IMR-90 (cell line): ENCODE results near the gene SPEF2. TPM values are rescaled to one million over a fixed set of nuclear protein-coding genes. Genes with fewer than 3 reads are reported as not detected.

Source experiments
- ATAC-seq: fragments of 200-7000 bp; cut with Tn5 transposase; 2 replicates; pipeline ENCODE4 v1.9.1; 2020; ENCODE audit warnings: low read depth, mild to moderate bottlenecking, moderate library complexity
- BruUV-seq: library from RNA; stranded (reverse); fragments of 400-500 nt; replicated peaks from 2 replicates; lab custom pipeline; 2021; lab: Mats Ljungman, UMichigan
- CTCF ChIA-PET: fragments of 300-600 bp; formaldehyde crosslinking; extraction: SDS; loops from one replicate; lab custom pipeline; 2021; ENCODE audit warnings: antibody characterized with exemption; lab: Yijun Ruan, JAX
- POLR2A ChIA-PET: fragments of 300-600 bp; sonication (Branson Sonifier 250); formaldehyde crosslinking; loops from one replicate; lab custom pipeline; 2022; ENCODE audit warnings: antibody characterized with exemption; ENCODE audit not compliant: unreplicated experiment; lab: Charles Lee
- DNase-seq: peaks from one replicate; pipeline ENCODE4 v3.0.0; 2013
- H2AFZ ChIP-seq: replicated peaks from 2 replicates; pipeline ENCODE3; 2013; ENCODE audit warnings: low read length, mild to moderate bottlenecking; ENCODE audit not compliant: poor library complexity
- H2AK5ac ChIP-seq: 2 replicates; pipeline ENCODE4 v1.6.1; 2013; ENCODE audit warnings: low read depth, low read length, inconsistent platforms
- H2AK9ac ChIP-seq: replicated peaks from 2 replicates; pipeline ENCODE3; 2013; ENCODE audit warnings: mild to moderate bottlenecking, low read depth, low read length, moderate library complexity; ENCODE audit not compliant: poor library complexity
- H2BK120ac ChIP-seq: 2 replicates; pipeline ENCODE4 v1.6.1; 2013; ENCODE audit warnings: low read depth, low read length, inconsistent platforms
- H2BK15ac ChIP-seq: 3 replicates; pipeline ENCODE4 v1.6.1; 2013; ENCODE audit warnings: low read depth, low read length, inconsistent platforms
- H2BK20ac ChIP-seq: 2 replicates; pipeline ENCODE4 v1.6.1; 2013; ENCODE audit warnings: low read depth, mild to moderate bottlenecking, inconsistent platforms, low read length, moderate library complexity
- H2BK5ac ChIP-seq: 2 replicates; pipeline ENCODE4 v1.6.1; 2013; ENCODE audit warnings: mild to moderate bottlenecking, low read depth, low read length, inconsistent platforms; ENCODE audit not compliant: poor library complexity, severe bottlenecking
- H3K14ac ChIP-seq: replicated peaks from 2 replicates; pipeline ENCODE4 v1.6.1; 2013; ENCODE audit warnings: low read depth, low read length, inconsistent platforms
- H3K18ac ChIP-seq: 2 replicates; pipeline ENCODE4 v1.6.1; 2013; ENCODE audit warnings: low read depth, low read length, control low read depth
- H3K23ac ChIP-seq: 2 replicates; pipeline ENCODE4 v1.6.1; 2013; ENCODE audit warnings: low read depth, low read length, inconsistent platforms
- H3K27ac ChIP-seq: 2 replicates; pipeline ENCODE4 v1.5.1; 2013; ENCODE audit warnings: mild to moderate bottlenecking, control low read depth, low read length; ENCODE audit not compliant: insufficient read depth
- H3K27me3 ChIP-seq: 2 replicates; pipeline ENCODE4 v1.6.1; 2013; ENCODE audit warnings: low read length; ENCODE audit not compliant: control insufficient read depth, insufficient read depth
- H3K36me3 ChIP-seq: 2 replicates; pipeline ENCODE4 v1.6.1; 2013; ENCODE audit warnings: low read length, mixed read lengths; ENCODE audit not compliant: control insufficient read depth, insufficient read depth
- H3K4ac ChIP-seq: 2 replicates; pipeline ENCODE4 v1.6.1; 2013; ENCODE audit warnings: low read depth, low read length, inconsistent platforms
- H3K4me1 ChIP-seq: 2 replicates; pipeline ENCODE4 v1.6.1; 2013; ENCODE audit warnings: low read length, mixed read lengths; ENCODE audit not compliant: control insufficient read depth, insufficient read depth
- H3K4me2 ChIP-seq: 2 replicates; pipeline ENCODE4 v1.6.1; 2013; ENCODE audit warnings: low read depth, mild to moderate bottlenecking, control low read depth, low read length, moderate library complexity
- H3K4me3 ChIP-seq: 2 replicates; pipeline ENCODE4 v1.5.1; 2013; ENCODE audit warnings: low read depth, mild to moderate bottlenecking, control low read depth, low read length, moderate library complexity; ENCODE audit not compliant: insufficient read depth
- H3K56ac ChIP-seq: 2 replicates; pipeline ENCODE4 v1.6.1; 2013; ENCODE audit warnings: low read length, inconsistent platforms; ENCODE audit not compliant: insufficient read depth; ENCODE audit errors: extremely low read depth
- H3K79me1 ChIP-seq, 2 experiments: 2 replicates each; pipeline ENCODE4 v1.6.1; 2013; ENCODE audit warnings: low read length in 2 of 2, inconsistent platforms in 1 of 2, low read depth in 1 of 2
- H3K9ac ChIP-seq: 2 replicates; pipeline ENCODE4 v1.6.1; 2013; ENCODE audit warnings: low read depth, low read length, control low read depth
- H3K9me1 ChIP-seq: 2 replicates; pipeline ENCODE4 v1.6.1; 2013; ENCODE audit warnings: low read length, inconsistent platforms; ENCODE audit not compliant: insufficient read depth
- H3K9me3 ChIP-seq: 2 replicates; pipeline ENCODE4 v1.6.1; 2013; ENCODE audit warnings: low read length; ENCODE audit not compliant: control insufficient read depth, insufficient read depth
- H4K20me1 ChIP-seq: 2 replicates; pipeline ENCODE4 v1.6.1; 2013; ENCODE audit warnings: low read length, inconsistent platforms; ENCODE audit not compliant: insufficient read depth
- H4K5ac ChIP-seq: 2 replicates; pipeline ENCODE4 v1.6.1; 2013; ENCODE audit warnings: mild to moderate bottlenecking, low read depth, low read length, control low read depth
- H4K8ac ChIP-seq, 2 experiments: 2 replicates each; pipeline ENCODE4 v1.6.1; 2013; ENCODE audit warnings: low read depth in 2 of 2, low read length in 2 of 2, control low read depth in 1 of 2, inconsistent platforms in 1 of 2
- H4K91ac ChIP-seq: 2 replicates; pipeline ENCODE4 v1.6.1; 2013; ENCODE audit warnings: low read depth, low read length, inconsistent platforms; ENCODE audit not compliant: insufficient read depth
- MXI1 ChIP-seq: IDR thresholded peaks from 2 replicates; pipeline ENCODE4 v1.6.1; 2012; ENCODE audit warnings: low read depth, mild to moderate bottlenecking, low read length, moderate library complexity, borderline replicate concordance
- NFE2L2 ChIP-seq: fragments of 150-350 bp; IDR thresholded peaks from 2 replicates; pipeline ENCODE4 v1.6.1; 2016; ENCODE audit warnings: low read depth, mild to moderate bottlenecking, low read length
- POLR2A ChIP-seq: IDR thresholded peaks from 2 replicates; pipeline ENCODE4 v1.6.1; 2012; ENCODE audit warnings: mild to moderate bottlenecking, low read depth, low read length
- RCOR1 ChIP-seq: IDR thresholded peaks from 2 replicates; pipeline ENCODE4 v1.6.1; 2012; ENCODE audit warnings: mild to moderate bottlenecking, low read length, improper control_type of control experiment; ENCODE audit not compliant: insufficient replicate concordance
- WGBS, 2 experiments: methylation state at CpG; one replicate each; pipeline versions ENCODE4 v1.1.5 to v1.1.7; 2013; ENCODE audit warnings: missing lambda C conversion rate in 2 of 2; ENCODE audit not compliant: insufficient read length in 1 of 2; ENCODE audit errors: extremely low coverage in 2 of 2; 5-methylcytosine and 5-hydroxymethylcytosine counted together
- dilution Hi-C: fragments of 300-500 bp; cut with HindIII; formaldehyde crosslinking; loops from one replicate; pipeline ENCODE4 v1.14.3; 2018; ENCODE audit warnings: low sequenced_read_pairs; ENCODE audit not compliant: unreplicated experiment
- in situ Hi-C: fragments of 300-500 bp; cut with MboI; formaldehyde crosslinking; loops from 3 replicates; pipeline ENCODE4 v1.14.3; 2019; ENCODE audit warnings: low sequenced_read_pairs, inconsistent platforms, mixed read lengths
- intact Hi-C: fragments of 100-400 bp; cut with micrococcal nuclease; formaldehyde crosslinking; loops from 2 replicates; pipeline ENCODE4 v1.10.0; 2022
- polyA plus RNA-seq, 3 experiments: library from polyadenylated mRNA; depleted of rRNA; stranded (reverse); fragments of >200 nt; gene quantifications; 2 replicates each; pipeline ENCODE4 v1.2.3, GENCODE V29; 2012; ENCODE audit warnings: low replicate concordance in 1 of 3
- total RNA-seq: library from RNA; depleted of rRNA; stranded (reverse); fragments of >200 nt; gene quantifications from 2 replicates; pipeline ENCODE4 v1.2.3, GENCODE V29; 2012
- TF ChIP-seq, protein P1 (sequence below): conservative IDR thresholded peaks from 2 replicates; pipeline ENCODE4 v1.5.1; 2012; ENCODE audit warnings: mild to moderate bottlenecking, low read depth, low read length, improper control_type of control experiment

Gene SPEF2
- total and polyA plus RNA-seq, 2 of the 4 experiments (the other 2 are of a cell fraction): 1.7 to 2.3 TPM

DNA sequence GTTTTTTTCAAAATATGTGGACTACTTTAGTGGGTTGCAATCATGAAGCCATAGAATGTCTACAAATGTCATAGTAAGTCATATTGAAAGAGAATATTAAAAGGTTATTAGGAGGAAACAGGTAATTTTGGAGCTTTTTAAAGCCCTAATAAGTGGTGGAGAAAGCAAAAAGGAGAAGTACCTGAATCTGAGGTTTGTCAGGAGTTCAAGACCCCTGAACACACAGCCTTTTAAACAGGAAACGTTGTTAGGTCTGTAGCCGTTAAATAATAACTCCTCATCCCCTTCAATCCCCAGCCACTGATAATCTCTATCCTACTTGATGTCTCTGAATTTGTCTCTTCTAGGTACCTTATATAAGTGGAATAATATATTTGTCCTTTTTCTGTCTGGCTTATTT, 51.1 kb downstream of the SPEF2 start:
- Histone ChIP-seq H3K14ac (no peak overlapping the region), H2BK5ac (no peak overlapping the region), H3K9me1 (no peaks in the 10 kb centered on the region), H4K20me1 (no peaks in the 10 kb centered on the region), H2BK15ac (no peak overlapping the region), H3K4ac (no peak overlapping the region), H3K79me1 (no peaks in the 10 kb centered on the region), H3K4me1 (no peaks in the 10 kb centered on the region), H3K27ac (no peak overlapping the region), H3K36me3 (no peaks in the 10 kb centered on the region), H2AFZ (no peak overlapping the region), H2BK120ac (no peak overlapping the region), H4K8ac (no peak overlapping the region), H3K4me2 (no peak overlapping the region), H3K56ac (no peak overlapping the region), H4K5ac (no peak overlapping the region), H3K27me3 (no peaks in the 10 kb centered on the region), H3K18ac (no peak overlapping the region), H3K9me3 (no peaks in the 10 kb centered on the region), H2AK5ac (no peak overlapping the region), H3K4me3 (no peak overlapping the region), H3K9ac (no peak overlapping the region), H2BK20ac (no peak overlapping the region), H4K91ac (no peak overlapping the region), H2AK9ac (no peak overlapping the region), H3K23ac (no peak overlapping the region)
- in situ Hi-C loops: no loop called here
- ATAC-seq (no peak), DNase-seq (no peak)
- intact Hi-C loops: loop anchor here (1.0 kb wide), 1 partner anchor 40 kb away; no protein-coding TSS in a partner anchor
- POLR2A ChIA-PET: no interaction called here
- BruUV-seq: no TSS peak
- TF ChIP-seq NFE2L2: no peak
- no peak for TF ChIP-seq RCOR1
- no peak for TF ChIP-seq MXI1
- no peak for TF ChIP-seq POLR2A
- TF ChIP-seq, protein P1, sequence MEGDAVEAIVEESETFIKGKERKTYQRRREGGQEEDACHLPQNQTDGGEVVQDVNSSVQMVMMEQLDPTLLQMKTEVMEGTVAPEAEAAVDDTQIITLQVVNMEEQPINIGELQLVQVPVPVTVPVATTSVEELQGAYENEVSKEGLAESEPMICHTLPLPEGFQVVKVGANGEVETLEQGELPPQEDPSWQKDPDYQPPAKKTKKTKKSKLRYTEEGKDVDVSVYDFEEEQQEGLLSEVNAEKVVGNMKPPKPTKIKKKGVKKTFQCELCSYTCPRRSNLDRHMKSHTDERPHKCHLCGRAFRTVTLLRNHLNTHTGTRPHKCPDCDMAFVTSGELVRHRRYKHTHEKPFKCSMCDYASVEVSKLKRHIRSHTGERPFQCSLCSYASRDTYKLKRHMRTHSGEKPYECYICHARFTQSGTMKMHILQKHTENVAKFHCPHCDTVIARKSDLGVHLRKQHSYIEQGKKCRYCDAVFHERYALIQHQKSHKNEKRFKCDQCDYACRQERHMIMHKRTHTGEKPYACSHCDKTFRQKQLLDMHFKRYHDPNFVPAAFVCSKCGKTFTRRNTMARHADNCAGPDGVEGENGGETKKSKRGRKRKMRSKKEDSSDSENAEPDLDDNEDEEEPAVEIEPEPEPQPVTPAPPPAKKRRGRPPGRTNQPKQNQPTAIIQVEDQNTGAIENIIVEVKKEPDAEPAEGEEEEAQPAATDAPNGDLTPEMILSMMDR: no peak
- dilution Hi-C loops: no loop called here
- no CpG with 5 or more reads among the region's 2 CpGs for WGBS, 2 experiments
- CTCF ChIA-PET: no interaction called here
